K562 (cell line): ENCODE results near the gene CDC20. TPM values are rescaled to one million over a fixed set of nuclear protein-coding genes. Genes with fewer than 3 reads are reported as not detected.

ENCODE experiments used
- FOS ChIP-seq: IDR thresholded peaks from 3 replicates; pipeline ENCODE4 v1.6.1; 2011; ENCODE audit not compliant: insufficient read length; ENCODE audit errors: extremely low read depth
- GTF3C2 ChIP-seq: IDR thresholded peaks from 3 replicates; pipeline ENCODE4 v1.6.1; 2011; ENCODE audit warnings: borderline replicate concordance, mild to moderate bottlenecking, moderate library complexity; ENCODE audit not compliant: insufficient read length; ENCODE audit errors: extremely low read depth
- TAF9B ChIP-seq: fragments of 450-650 bp; IDR thresholded peaks from 2 replicates; pipeline ENCODE4 v1.6.1; 2018; ENCODE audit warnings: mild to moderate bottlenecking; ENCODE audit not compliant: partially characterized antibody
- THAP12 ChIP-seq: fragments of 250-450 bp; sonication (Bioruptor Pico); IDR thresholded peaks from 2 replicates; pipeline ENCODE4 v1.9.0; 2021; ENCODE audit warnings: mild to moderate bottlenecking, inconsistent platforms
- polyA plus RNA-seq, 8 experiments: library from polyadenylated mRNA; depleted of rRNA in 4 of 8; stranded (reverse) in 5 of 8; unstranded in 3 of 8; fragments of >200 nt; fragmentation: Nextera tagmentation in 2 of 8; fragmentation: Illumina TruSeq in 1 of 8; extraction: Ambion mirVana in 2 of 8; extraction: Trizol in 1 of 8; gene quantifications; 2 replicates each; pipeline versions ENCODE4 v1.2.1 to v1.2.3, GENCODE V29; 2011 to 2014; ENCODE audit warnings: inconsistent platforms in 1 of 8, missing spikeins in 1 of 8
- total RNA-seq, 7 experiments: library from RNA; depleted of rRNA in 6 of 7; stranded (reverse); fragments of >200 nt in 6 of 7; fragmentation: Illumina TruSeq in 2 of 7; extraction: Trizol in 2 of 7; gene quantifications; 2 replicates each; pipeline versions ENCODE4 v1.2.1 to v1.2.3, GENCODE V29; 2011 to 2021; ENCODE audit warnings: low replicate concordance in 1 of 7
- TF ChIP-seq, protein P1 (sequence below): fragments of 250-450 bp; sonication (Bioruptor Pico); IDR thresholded peaks from 2 replicates; pipeline ENCODE4 v1.5.1; 2021; ENCODE audit warnings: mild to moderate bottlenecking
- TF ChIP-seq, protein P2 (sequence below), 2 experiments: fragments of 450-650 bp; IDR thresholded peaks; 2 replicates each; pipeline ENCODE4 v1.6.1; 2016; ENCODE audit warnings: mild to moderate bottlenecking in 2 of 2, borderline replicate concordance in 1 of 2, low read depth in 1 of 2, moderate library complexity in 1 of 2

CDC20 gene
- total and polyA plus RNA-seq, 9 of the 15 experiments (the other 6 are each of a cell fraction or from before 2014, with no cell fraction given) = 45.2 to 224 (median 121) TPM

GRCh38 chr1:43367904-43368645 is 9.3 kb downstream of the CDC20 start, which contains the start of gene ELOVL1 (continued):
- TF ChIP-seq, protein P1, sequence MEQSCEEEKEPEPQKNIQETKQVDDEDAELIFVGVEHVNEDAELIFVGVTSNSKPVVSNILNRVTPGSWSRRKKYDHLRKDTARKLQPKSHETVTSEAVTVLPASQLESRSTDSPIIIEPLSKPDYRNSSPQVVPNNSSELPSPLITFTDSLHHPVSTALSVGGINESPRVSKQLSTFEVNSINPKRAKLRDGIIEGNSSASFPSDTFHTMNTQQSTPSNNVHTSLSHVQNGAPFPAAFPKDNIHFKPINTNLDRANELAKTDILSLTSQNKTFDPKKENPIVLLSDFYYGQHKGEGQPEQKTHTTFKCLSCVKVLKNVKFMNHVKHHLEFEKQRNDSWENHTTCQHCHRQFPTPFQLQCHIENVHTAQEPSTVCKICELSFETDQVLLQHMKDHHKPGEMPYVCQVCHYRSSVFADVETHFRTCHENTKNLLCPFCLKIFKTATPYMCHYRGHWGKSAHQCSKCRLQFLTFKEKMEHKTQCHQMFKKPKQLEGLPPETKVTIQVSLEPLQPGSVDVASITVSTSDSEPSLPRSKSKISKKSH (CRISPR knock-in tag) = no peak
- TF ChIP-seq, protein P2, sequence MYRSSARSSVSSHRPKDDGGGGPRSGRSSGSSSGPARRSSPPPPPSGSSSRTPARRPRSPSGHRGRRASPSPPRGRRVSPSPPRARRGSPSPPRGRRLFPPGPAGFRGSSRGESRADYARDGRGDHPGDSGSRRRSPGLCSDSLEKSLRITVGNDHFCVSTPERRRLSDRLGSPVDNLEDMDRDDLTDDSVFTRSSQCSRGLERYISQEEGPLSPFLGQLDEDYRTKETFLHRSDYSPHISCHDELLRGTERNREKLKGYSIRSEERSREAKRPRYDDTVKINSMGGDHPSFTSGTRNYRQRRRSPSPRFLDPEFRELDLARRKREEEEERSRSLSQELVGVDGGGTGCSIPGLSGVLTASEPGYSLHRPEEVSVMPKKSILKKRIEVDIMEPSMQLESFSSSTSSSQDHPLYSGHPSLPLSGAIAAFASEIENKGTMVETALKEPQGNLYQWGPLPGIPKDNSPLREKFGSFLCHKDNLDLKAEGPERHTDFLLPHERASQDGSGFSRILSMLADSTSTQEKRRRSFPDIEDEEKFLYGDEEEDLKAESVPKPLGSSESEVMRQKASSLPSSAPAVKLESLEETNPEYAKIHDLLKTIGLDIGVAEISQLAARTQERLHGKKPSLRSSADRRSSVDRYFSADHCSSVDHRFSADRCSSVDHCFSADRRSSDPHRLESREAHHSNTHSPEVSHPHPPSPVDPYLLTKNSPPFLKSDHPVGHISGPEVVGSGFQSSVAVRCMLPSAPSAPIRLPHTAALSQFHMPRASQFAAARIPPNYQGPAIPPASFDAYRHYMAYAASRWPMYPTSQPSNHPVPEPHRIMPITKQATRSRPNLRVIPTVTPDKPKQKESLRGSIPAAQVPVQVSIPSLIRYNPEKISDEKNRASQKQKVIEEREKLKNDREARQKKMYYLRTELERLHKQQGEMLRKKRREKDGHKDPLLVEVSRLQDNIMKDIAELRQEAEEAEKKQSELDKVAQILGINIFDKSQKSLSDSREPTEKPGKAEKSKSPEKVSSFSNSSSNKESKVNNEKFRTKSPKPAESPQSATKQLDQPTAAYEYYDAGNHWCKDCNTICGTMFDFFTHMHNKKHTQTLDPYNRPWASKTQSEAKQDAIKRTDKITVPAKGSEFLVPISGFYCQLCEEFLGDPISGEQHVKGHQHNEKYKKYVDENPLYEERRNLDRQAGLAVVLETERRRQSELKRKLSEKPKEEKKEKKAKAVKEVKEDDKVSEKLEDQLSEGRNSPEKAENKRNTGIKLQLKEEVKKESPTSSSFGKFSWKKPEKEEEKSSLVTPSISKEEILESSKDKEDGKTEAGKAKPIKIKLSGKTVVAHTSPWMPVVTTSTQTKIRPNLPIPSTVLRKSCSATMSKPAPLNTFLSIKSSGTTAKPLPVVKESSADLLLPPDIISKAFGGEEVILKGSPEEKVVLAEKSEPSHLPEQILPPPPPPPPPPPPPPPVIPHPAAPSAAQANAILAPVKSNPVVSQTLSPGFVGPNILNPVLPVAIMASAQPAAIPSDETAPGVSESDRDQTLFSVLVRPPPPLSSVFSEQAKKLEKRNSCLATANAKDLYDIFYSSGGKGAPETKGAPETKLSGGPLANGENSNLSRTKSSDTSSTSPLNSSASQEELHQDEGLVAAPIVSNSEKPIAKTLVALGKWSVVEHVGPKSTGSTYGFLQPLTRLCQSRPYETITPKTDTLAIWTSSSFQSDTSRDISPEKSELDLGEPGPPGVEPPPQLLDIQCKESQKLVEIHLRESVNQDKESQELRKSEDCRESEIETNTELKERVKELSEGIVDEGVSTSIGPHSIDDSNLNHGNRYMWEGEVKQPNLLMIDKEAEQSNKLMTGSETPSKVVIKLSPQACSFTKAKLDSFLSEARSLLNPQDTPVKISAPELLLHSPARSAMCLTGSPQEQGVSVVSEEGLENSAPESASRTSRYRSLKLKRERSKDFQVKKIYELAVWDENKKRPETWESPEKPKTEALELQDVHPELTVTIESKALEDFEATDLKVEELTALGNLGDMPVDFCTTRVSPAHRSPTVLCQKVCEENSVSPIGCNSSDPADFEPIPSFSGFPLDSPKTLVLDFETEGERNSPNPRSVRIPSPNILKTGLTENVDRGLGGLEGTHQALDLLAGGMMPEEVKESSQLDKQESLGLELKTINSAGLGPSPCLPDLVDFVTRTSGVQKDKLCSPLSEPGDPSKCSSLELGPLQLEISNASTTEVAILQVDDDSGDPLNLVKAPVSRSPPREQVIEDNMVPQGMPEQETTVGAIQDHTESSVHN (IDR thresholded peaks at IDR 0.05; ENCODE audit: borderline replicate concordance in 1 of 2, low read depth in 1 of 2) = no peak
- TF ChIP-seq THAP12 (CRISPR knock-in tag) = peak; percentile 87
- TF ChIP-seq TAF9B = peak; percentile 56
- no peak for TF ChIP-seq FOS
- no peak for TF ChIP-seq GTF3C2
